ENCODE data around the gene GGN.
"Not testable (repeated sequence)": the region's sequence is repeated elsewhere in the genome, so short reads cannot be mapped to it uniquely, and the experiment has no call there.

The GGN gene

GRCh38 chr19:38387550-38388348 lies at the start of gene GGN:
Gene GGN (minus strand): TSS chr19:38388034. CDS start chr19:38387261, 773 bp downstream.
- DNase-seq = peak; percentile 90

- no peak for DNase-seq
Measured at GRCh38 chr19:38437295-38437694, 49.5 kb upstream of the GGN start.

- DNase-seq = no peak
Measured at GRCh38 chr19:38434549-38435051, 46.8 kb upstream of the GGN start.

GRCh38 chr19:38433268-38433733 lies 45.5 kb upstream of the GGN start, which contains the start of gene RYR1:
Gene RYR1 (plus strand): TSS chr19:38433691. CDS start chr19:38433830, 139 bp downstream.
- peak; percentile 49 for DNase-seq

GRCh38 chr19:38430931-38431330 lies 43.1 kb upstream of the GGN start:
- no peak for DNase-seq

- no peak for DNase-seq
Measured at GRCh38 chr19:38429811-38430156, 42.0 kb upstream of the GGN start.

GRCh38 chr19:38429055-38429810 lies 41.4 kb upstream of the GGN start:
- no peak for DNase-seq

- peak; percentile 50 for DNase-seq
Measured at GRCh38 chr19:38427035-38427677, 39.3 kb upstream of the GGN start.

- peak; percentile 53 for DNase-seq
Measured at GRCh38 chr19:38425810-38426466, 38.1 kb upstream of the GGN start, which contains the start of gene RASGRP4. Gene RASGRP4 (minus strand): TSS chr19:38426219. CDS start chr19:38426091, 128 bp downstream.

- no peak for DNase-seq
Measured at GRCh38 chr19:38425222-38425809, 37.5 kb upstream of the GGN start.

GRCh38 chr19:38424272-38424671 lies 36.4 kb upstream of the GGN start:
- DNase-seq = no peak

GRCh38 chr19:38422438-38422837 lies 34.6 kb upstream of the GGN start:
- DNase-seq = no peak

- DNase-seq = no peak
Measured at GRCh38 chr19:38421856-38422255, 34.0 kb upstream of the GGN start.

- DNase-seq = no peak
Measured at GRCh38 chr19:38420935-38421334, 33.1 kb upstream of the GGN start.

GRCh38 chr19:38417544-38418506 lies 30.0 kb upstream of the GGN start:
- DNase-seq = peak; percentile 73

- no peak for DNase-seq
Measured at GRCh38 chr19:38417146-38417543, 29.3 kb upstream of the GGN start.

- no peak for DNase-seq
Measured at GRCh38 chr19:38413416-38413815, 25.6 kb upstream of the GGN start.

GRCh38 chr19:38412961-38413360 lies 25.1 kb upstream of the GGN start:
- DNase-seq = no peak

GRCh38 chr19:38412491-38412890 lies 24.7 kb upstream of the GGN start:
- DNase-seq = no peak

- DNase-seq = not testable (repeated sequence)
Measured at GRCh38 chr19:38411898-38412297, 24.1 kb upstream of the GGN start.

All from CD4-positive, alpha-beta T cell treated with Interleukin-17A for 1 hour (primary cell).